Thyroid gland (tissue), 4 donors: Measurements from ENCODE around the gene HM13. TPM values are rescaled to one million over a fixed set of nuclear protein-coding genes. Genes with fewer than 3 reads are reported as not detected.

ENCODE experiments used
- DNase-seq, 2 donors: peaks; one replicate each; pipeline ENCODE4 v3.0.0-alpha.2; 2019
- H3K27ac ChIP-seq, 3 donors: fragments of 200-600 bp; sonication (generic); 1 replicate in 2 of 3; 2 replicates in 1 of 3; pipeline ENCODE4 v1.5.1; 2016 to 2019; ENCODE audit warnings: mild to moderate bottlenecking in 1 of 3, moderate library complexity in 1 of 3
- H3K27me3 ChIP-seq: fragments of 200-600 bp; sonication (generic); one replicate; pipeline ENCODE4 v1.5.1; 2019
- H3K36me3 ChIP-seq, 2 donors: fragments of 200-600 bp; sonication (generic); one replicate each; pipeline ENCODE4 v1.5.1; 2016 to 2019
- H3K4me1 ChIP-seq, 2 donors: fragments of 200-600 bp; sonication (generic); one replicate each; pipeline ENCODE4 v1.5.1; 2017 to 2019
- H3K4me3 ChIP-seq, 3 donors: fragments of 200-600 bp; sonication (generic); replicated peaks in 1 of 3; 1 replicate in 2 of 3; 2 replicates in 1 of 3; pipeline ENCODE4 v1.5.1; 2016; ENCODE audit warnings: mild to moderate bottlenecking in 1 of 3
- H3K9me3 ChIP-seq: fragments of 200-600 bp; sonication (generic); one replicate; pipeline ENCODE4 v1.5.1; 2017
- CTCF ChIP-seq, 6 experiments: fragments of 200-600 bp in 3 of 6; fragments of 450-650 bp in 3 of 6; sonication (generic) in 3 of 6; IDR thresholded peaks; one replicate each; pipeline ENCODE4 v1.5.1; 2016 to 2019; ENCODE audit warnings: antibody characterized with exemption in 6 of 6, mild to moderate bottlenecking in 2 of 6, inconsistent platforms in 1 of 6, moderate library complexity in 1 of 6
- POLR2A ChIP-seq, 2 donors: fragments of 450-650 bp; IDR thresholded peaks; one replicate each; pipeline ENCODE4 v1.6.1; 2017; ENCODE audit warnings: antibody characterized with exemption in 2 of 2, mild to moderate bottlenecking in 2 of 2, moderate library complexity in 1 of 2
- WGBS, 2 donors: methylation state at CpG; one replicate each; pipeline ENCODE4 v1.1.5; 2017; 5-methylcytosine and 5-hydroxymethylcytosine counted together
- intact Hi-C: fragments of 100-400 bp; cut with DNase I; formaldehyde crosslinking; loops from one replicate; pipeline ENCODE4 v1.15.1; 2023
- total RNA-seq, 4 donors: library from RNA; depleted of rRNA; stranded (reverse); fragments of >200 nt; gene quantifications; one replicate each; pipeline ENCODE4 v1.2.3, GENCODE V29; 2016

HM13 gene
- total RNA-seq, 4 donors from 2014 or later, result 82.8 to 136 (median 111) TPM

- Histone ChIP-seq H3K4me1 (peaks cover 30 to 55% of the 10 kb centered on the region in 2 donors), H3K4me3 (no peak overlapping the region), H3K9me3 (no peaks in the 10 kb centered on the region), H3K36me3 (peaks cover 5 to 10% of the 10 kb centered on the region in 2 donors), H3K27me3 (no peaks in the 10 kb centered on the region), H3K27ac (peak overlapping the region in 2 of 3 donors; percentile 8 to 92)
- intact Hi-C loops, result loop anchor here (2.0 kb wide), 1 partner anchor 51 kb away; no protein-coding TSS in a partner anchor
- no peak for DNase-seq
- 25 to 67% methylated on average over 1 of the region's 1 CpG for WGBS, 2 donors
- no peak for TF ChIP-seq CTCF (IDR thresholded peaks at IDR 0.05)
- TF ChIP-seq POLR2A (IDR thresholded peaks at IDR 0.05), result no peak
Measured at GRCh38 chr20:31562241-31562640, 48.0 kb downstream of the HM13 start.

- H3K36me3 ChIP-seq, result peaks cover 5 to 10% of the 10 kb centered on the region in 2 donors
Measured at GRCh38 chr20:31564284-31564683, 50.0 kb downstream of the HM13 start.

GRCh38 chr20:31565699-31566318 is 51.6 kb downstream of the HM13 start:
- H3K4me3 ChIP-seq, result no peak overlapping the region
- peak overlapping the region; percentile 90 to 95 (median 92) for H3K27ac ChIP-seq
- H3K36me3 ChIP-seq, result peaks cover 5 to 10% of the 10 kb centered on the region in 2 donors
- no peak for DNase-seq
- H3K27me3 ChIP-seq, result no peaks in the 10 kb centered on the region
- 90 to 95% methylated on average over 6 of the region's 6 CpGs for WGBS, 2 donors
- H3K9me3 ChIP-seq, result no peaks in the 10 kb centered on the region
- no peak for TF ChIP-seq CTCF (IDR thresholded peaks at IDR 0.05)
- no peak for TF ChIP-seq POLR2A (IDR thresholded peaks at IDR 0.05)
- peaks cover 30 to 75% of the 10 kb centered on the region in 2 donors for H3K4me1 ChIP-seq
- intact Hi-C loops, result no loop called here

More at GRCh38 chr20:31564284-31564683, 50.0 kb downstream of the HM13 start:
- intact Hi-C loops, result no loop called here
- Histone ChIP-seq H3K4me3 (no peak overlapping the region), H3K9me3 (no peaks in the 10 kb centered on the region), H3K27ac (peak overlapping the region in 1 of 3 donors; percentile 92), H3K4me1 (peaks cover 34 to 74% of the 10 kb centered on the region in 2 donors), H3K27me3 (no peaks in the 10 kb centered on the region)
- 86 to 90% methylated on average over 6 of the region's 6 CpGs for WGBS, 2 donors
- DNase-seq, result no peak
- TF ChIP-seq CTCF (IDR thresholded peaks at IDR 0.05) (no peak), POLR2A (IDR thresholded peaks at IDR 0.05) (no peak)

- H3K27ac ChIP-seq, result peak overlapping the region; percentile 90 to 95 (median 92)
- TF ChIP-seq CTCF (IDR thresholded peaks at IDR 0.05), result no peak
- TF ChIP-seq POLR2A (IDR thresholded peaks at IDR 0.05), result no peak
- WGBS, 2 donors, result 100% methylated on average over 1 of the region's 1 CpG; no CpG with 5 or more reads in 1 of the 2 donors
- H3K4me1 ChIP-seq, result peaks cover 30 to 76% of the 10 kb centered on the region in 2 donors
- no peaks in the 10 kb centered on the region for H3K27me3 ChIP-seq
- H3K4me3 ChIP-seq, result no peak overlapping the region
- intact Hi-C loops, result no loop called here
- DNase-seq, result peak; percentile 70 to 74
- H3K9me3 ChIP-seq, result no peaks in the 10 kb centered on the region
- H3K36me3 ChIP-seq, result peaks cover 5 to 10% of the 10 kb centered on the region in 2 donors
Measured at GRCh38 chr20:31566319-31566657, 52.0 kb downstream of the HM13 start.

GRCh38 chr20:31566658-31567379 is 52.6 kb downstream of the HM13 start:
- peaks cover 32 to 80% of the 10 kb centered on the region in 2 donors for H3K4me1 ChIP-seq
- peak overlapping the region; percentile 90 to 95 (median 92) for H3K27ac ChIP-seq
- no peak overlapping the region for H3K4me3 ChIP-seq
- DNase-seq, result peak; percentile 88 to 89
- intact Hi-C loops, result no loop called here
- WGBS, 2 donors, result 50 to 56% methylated on average over 6 to 14 of the region's 14 CpGs
- TF ChIP-seq CTCF (IDR thresholded peaks at IDR 0.05), result no peak
- TF ChIP-seq POLR2A (IDR thresholded peaks at IDR 0.05), result peak in 1 of 2 donors; percentile 39
- H3K9me3 ChIP-seq, result no peaks in the 10 kb centered on the region
- peaks cover 5 to 7% of the 10 kb centered on the region in 2 donors for H3K36me3 ChIP-seq
- H3K27me3 ChIP-seq, result no peaks in the 10 kb centered on the region
